CD4-positive, alpha-beta T cell treated with Interleukin-15 for 4 hours (primary cell): Measurements from ENCODE around the gene ECPAS.
"Not testable (repeated sequence)": the region's sequence is repeated elsewhere in the genome, so short reads cannot be mapped to it uniquely, and the experiment has no call there.

Experiments used
- DNase-seq: peaks from one replicate; pipeline ENCODE4 v3.0.0-alpha.2; 2020; ENCODE audit warnings: low spot score

The ECPAS gene

DNA sequence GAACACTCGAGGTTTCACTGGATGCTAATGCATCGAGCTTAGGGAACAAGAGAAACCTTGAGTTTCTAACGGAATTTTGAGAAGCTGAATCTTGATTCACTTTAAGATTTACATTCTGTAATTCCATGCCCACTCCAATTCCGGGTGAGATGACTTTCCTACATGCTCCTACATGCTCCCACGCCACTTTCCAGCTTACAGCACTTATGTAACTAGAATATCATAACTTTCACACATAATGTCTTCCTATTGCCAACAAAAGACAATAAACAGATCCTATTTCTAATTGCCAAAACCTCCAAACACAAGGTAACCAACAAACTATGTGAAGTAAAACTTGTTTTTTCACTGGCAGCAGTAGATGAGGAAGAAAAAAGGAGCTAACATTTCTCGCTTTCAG is 72.9 kb downstream of the ECPAS start:
- no peak for DNase-seq

DNA sequence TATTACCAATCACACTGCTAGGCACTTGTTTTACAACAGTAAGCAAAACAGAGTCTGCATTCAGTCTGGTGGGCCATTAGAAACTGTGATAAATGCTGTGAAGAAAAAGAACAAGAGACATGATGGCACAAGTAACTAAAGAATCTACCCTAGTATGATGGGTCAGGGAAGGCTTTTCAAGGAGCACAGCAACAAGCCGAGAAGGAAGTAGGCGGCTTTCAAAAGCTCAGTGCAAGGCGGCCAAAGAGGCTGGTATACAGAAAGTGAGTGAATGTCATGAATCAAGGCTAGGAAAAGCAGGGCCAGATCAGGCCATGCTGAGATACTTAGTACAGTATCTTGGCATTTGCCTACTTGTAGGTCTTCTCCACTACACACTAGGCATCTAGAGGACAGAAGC is 76.4 kb downstream of the ECPAS start:
- DNase-seq = no peak

DNA sequence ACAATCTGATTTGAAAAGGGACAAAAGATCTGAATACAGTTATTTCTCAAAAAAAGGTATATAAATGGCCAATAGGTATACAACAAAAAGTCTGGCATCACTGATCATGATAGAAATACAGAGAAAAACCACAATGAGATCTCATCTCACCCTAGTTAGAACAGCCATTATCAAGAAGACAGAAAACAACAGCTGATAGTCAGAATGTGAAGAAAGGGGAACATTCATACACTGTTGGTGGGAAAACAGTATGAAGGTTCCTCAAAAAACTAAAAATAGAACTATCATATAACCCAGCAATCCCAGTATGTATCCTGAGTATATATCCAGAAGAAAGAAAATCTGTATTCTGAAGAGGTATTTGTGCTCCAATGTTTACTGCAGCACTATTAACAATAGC is 78.5 kb downstream of the ECPAS start:
- DNase-seq = no peak

DNA sequence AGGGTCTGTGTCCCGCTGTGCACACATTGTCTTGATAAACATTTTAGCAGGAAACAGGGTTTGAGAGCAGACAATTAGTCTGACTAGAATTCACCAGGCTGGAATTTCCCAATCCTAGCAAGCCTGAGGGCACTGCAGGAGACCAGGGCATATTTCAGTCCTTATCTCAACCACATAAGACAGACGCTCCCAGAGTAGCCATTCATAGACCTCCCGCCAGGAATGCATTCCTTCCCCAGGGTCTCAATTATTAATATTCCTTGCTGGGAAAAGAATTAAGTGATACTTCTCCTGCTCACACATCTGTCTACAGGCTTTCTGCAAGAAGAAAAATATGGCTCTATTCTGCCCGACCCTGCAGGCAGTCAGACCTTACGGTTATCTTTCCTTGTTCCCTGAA is 82.7 kb downstream of the ECPAS start:
- DNase-seq = not testable (repeated sequence)

DNA sequence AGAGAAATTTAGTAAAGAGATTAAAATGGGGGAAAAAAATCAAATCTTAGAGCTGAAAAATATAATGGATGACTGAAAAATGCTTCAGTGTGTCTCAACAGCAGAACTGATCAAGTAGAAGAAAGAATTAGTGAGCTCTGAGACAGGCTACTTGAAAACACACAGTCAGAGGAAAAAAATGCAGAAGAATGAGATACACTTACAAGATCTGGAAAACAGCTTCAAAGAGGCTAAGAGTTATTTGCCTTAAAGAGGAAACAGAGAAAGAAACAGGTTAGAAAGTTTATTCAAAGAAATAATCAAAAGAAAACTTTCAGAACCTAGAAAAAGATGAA is 83.7 kb downstream of the ECPAS start:
- DNase-seq = no peak

DNA sequence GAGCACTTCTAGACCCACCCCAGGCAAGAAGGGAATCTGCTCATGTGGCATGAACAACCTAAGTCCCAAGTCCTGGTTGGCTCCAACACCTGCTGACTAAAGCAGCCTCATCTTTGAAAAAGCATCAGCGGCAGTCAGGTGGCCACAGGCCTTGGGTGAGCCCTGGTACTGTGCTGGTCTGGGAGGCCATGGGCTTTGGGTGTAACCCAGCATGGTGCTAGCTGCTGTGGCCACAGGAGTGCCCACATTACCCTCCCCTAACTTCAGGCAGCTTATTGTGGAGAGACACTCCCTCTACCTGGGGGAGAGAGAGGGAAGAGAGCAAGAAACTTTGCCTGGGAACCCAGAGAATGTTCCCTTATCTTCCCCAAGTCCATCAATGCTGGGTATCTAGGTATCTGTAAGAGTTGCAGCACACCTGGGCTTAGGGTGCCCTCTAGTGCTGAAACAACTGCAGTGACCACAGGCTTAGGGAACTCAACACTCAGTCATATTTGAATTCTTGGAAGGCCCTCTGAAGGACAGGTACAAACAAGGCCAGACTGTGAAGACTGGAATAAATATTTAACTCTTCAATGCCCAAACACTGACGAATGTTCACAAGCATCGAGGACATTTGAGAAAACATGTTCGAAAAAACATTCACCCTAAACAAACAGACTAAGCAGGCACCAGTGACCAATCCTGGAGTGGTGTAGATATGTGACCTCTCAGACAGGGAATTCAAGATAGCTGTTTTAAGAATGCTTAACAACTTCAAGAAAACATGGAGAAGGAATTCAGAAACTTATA is 84.2 kb downstream of the ECPAS start:
- DNase-seq = no peak

DNA sequence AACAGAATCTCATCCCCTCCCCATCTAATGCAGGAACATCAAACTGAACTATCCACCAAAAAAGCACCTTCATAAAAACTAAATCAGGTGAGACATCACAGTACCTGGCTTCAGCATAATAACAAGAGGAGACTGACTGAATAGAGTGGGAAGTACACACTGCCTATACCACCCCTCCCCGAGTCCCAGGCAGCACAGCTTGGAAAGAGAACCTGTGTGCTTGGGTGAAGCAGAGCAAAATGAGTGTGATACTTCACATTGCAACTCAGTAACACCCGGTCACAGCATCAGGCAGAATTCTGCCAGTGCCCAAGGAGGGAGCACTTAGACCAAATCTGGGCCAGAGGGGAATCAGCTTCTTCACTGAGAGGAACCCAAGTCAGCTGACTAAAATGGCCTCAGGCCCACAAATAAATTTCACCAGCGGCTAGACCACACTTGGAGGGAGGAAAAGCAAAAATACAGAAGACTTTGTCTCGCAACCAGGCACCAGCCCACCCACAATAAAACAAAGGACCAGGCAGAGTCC is 84.9 kb downstream of the ECPAS start:
- DNase-seq = no peak

DNA sequence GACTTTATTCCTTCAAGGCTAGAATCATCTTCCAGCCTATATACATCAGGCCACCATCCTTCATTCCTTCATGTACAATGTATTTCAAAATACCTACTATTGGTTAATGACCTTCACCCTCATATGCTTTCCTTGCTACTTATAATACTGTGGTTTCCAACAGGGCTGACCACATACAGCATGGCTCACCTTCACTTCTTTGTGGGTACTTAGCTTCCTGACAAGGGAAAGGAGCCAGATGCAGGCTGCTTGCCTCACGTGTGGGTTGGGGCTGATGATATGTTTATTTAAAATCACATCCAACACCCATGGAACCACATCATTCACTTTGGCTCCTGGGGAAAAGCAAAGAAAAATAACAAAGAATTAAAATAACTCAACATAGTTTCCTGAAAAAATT is 90.2 kb downstream of the ECPAS start:
- DNase-seq = no peak

DNA sequence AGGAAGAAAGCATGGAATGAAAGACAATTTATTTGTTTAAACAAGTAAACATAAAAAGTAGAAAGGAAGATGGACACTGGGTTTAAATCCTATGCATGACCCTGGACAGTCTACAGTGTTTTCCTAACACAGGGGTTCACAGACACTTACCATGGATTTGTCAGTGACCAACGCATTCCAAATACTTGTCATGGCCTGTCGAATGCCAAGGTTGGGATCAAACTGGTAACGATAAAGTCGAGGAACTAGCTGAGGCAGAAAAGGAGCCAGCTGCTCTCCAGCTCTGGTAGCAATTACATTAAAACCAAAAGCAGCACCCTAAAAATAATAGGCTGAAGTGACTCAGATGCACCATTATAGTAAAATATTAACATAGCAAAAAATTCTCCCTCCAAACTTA is 94.8 kb downstream of the ECPAS start:
- no peak for DNase-seq

DNA sequence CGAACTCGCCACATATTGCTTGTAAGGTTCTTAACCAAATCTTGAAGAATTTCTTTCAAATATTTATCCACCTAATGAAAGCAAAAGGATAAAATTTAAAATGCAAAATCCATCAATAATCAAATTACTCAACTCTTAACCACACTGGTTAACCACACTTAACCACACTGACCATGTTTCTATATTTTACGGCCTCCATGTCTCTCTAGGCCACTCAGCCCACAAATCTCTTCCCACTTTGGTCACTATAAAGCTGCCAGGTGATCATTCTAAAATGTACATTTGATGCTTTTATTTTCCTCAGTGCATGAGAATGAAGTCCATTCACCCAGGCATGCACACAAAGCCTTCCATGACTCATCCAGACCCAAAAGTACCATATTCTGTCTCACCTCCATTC is 97.8 kb downstream of the ECPAS start:
- no peak for DNase-seq

DNA sequence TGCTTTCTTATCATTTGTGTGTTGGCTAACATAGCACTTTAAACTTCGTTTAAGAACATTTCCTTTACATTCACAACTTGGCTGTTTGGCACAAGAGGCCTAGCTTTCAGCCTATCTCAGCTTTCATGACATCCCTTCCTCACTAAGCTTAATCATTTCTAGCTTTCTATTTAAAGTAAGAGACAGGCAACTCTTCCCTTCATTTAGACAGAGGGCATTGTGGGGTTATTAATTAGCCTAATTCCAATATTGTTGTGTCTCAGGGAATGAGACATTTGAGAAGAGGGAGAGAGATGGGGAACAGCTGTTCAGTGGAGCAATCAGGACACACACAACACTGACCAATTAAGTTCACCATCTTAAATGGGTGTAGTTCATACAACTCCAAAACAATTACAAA is 103.2 kb downstream of the ECPAS start:
- no peak for DNase-seq

DNA sequence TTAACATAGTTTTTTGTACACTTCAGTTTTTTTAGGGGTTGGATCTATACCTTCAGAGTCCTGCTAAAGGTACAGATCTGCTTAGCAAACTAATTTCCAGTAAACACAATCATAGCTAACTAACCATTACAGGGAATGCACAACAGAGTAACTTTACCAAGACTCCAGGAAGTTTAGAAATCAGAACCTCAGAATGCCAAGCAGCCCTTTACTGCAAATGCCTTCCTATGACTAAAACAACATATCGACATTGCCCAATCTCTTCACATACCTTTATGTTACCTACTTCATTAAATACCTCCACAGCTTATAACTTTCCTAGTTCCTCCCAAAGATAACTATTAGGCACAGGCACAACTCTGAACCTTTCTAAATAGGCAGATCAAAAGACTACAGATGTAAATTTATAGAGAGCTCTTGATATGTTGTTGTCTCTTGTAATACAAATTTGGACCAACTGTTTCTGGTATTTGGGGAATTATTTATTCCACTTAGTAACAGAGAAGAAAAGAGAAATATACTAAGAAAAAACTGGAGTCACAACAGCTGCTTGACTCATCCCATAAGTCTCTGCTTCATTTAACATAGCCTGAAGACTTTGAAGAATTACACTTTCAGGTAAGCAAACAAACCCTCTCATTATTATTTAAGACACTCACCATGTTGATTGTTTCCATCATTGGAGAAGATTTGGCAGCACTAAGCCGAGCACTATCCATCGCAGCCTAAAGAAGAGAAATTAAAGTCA is 108.2 kb downstream of the ECPAS start:
- DNase-seq = no peak

DNA sequence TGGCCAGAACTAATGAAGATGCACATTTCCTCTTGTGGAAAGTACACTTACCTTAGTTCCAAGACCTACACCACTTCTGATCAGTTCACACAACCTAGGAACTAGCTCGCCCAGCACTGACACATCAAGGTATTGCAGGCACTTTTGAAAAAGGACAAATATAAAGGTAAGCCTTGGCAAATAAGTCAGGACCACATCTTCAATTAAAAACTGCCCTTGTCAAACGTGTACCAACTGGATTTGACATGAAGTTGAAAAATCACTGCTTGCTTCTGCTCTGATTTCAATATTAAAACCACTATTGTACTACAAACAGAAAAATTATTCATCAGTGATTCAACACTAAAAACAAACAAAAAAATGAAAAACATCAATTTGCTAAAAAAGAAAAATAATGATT is 109.1 kb downstream of the ECPAS start:
- DNase-seq = no peak

DNA sequence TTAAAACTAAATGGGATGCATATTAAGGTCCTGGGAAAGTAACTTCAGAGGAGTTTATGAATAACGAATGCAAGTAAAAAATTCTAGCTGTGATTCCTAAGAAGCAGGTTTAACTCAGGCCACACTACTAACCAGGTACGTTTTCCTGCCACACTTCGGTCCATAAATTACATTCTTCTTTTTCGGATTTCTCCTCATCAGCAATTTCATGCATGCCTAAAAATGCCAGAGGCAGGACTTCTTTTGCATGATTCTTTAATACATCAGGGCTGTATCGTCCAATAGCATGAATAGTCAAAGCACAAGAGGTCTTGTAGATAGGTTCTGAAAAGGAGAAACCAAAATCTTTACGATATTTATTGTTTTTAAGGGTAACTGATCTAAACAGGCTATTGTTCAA is 111.9 kb downstream of the ECPAS start:
- DNase-seq = no peak

DNA sequence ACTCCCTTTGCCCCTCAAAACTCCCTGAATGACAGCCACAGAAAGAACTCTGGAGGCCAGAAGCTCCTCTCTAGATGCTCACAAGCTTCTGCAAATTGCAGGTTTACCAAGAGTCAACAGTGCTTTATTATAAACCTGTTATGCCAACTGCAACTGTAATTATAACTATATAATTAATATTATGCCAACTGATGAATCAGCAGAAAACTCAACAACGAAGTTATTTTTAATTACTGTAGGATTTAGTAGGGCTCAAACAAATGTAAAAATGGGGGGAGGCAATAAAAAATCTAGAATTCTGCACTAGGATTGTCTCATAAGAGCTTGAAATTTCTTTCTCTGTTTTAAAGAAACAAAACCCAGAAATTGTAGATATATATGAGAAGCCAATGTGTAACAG is 117.2 kb downstream of the ECPAS start:
- no peak for DNase-seq

DNA sequence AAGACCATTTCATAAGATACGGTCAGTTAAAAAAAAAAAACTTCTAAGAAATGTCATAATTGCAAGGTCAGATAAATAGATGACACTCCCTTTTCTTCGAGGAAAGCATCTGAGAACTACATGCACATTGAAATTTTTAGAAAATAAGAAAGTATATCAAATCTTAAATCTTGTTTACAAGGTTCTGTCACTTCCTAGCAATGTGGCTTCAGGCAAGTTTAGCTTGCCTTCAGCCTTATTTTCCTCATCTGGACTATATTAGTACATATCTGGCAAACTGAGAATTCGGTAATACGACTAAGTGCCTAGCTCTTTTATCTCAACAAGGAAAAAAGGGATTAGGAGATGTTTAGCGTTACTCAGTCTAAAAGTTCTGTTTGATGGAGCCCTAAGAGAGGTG is 121.7 kb downstream of the ECPAS start:
- DNase-seq = no peak

DNA sequence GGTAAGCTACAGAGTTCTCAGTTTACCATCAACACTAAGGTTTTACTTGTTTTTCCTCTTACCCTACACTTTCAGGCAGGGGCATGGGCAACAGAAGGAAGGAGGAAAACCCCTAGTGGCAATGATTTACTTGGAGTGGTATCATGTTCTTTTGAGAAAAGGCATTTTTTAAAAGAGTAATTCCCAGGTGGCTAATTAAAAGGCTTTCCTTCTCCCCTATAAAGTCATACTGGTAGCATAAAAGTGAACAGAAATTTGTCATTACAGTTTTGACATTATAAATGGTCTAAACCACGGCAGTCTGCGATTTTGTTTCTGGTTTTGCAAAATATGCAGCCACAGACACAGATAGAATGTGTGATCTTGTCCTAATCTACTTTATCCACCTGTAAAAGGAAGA is 123.3 kb downstream of the ECPAS start:
- no peak for DNase-seq

DNA sequence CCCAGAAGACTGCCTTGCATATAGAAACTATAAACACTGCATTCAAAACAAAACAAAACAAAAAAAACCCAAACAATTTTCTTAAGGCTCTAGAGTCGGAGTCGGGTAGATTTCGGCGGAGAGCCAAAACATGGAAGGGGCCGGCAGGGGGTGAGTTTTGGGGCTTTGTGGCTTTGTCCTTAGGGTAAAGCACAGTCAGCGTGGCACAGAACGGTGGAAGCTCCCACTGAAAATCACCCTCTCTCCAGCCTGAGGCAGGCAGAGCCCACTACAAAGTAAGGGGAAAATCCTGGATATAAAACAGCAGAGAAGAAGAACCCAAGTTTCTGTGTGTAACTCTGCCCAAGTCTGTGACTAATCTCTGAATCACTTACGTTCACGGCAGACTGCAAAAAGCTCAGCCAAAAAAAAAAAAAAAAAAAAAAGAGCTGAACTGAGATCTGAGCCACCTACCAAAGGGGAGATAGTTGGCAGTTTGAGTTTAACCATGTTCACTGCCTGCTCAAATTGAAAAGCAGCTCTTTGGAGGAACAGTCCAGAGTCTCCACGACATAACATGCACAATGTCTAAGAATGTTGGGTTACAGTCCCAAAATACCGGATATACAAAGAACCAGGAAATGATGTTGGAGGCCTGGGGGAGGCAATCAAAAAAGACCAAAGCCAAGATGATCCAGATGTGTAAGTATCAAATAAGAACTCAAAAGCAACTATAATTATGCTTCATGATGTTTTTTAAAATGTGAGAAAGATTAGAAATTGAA is 127.5 kb downstream of the ECPAS start:
- no peak for DNase-seq

DNA sequence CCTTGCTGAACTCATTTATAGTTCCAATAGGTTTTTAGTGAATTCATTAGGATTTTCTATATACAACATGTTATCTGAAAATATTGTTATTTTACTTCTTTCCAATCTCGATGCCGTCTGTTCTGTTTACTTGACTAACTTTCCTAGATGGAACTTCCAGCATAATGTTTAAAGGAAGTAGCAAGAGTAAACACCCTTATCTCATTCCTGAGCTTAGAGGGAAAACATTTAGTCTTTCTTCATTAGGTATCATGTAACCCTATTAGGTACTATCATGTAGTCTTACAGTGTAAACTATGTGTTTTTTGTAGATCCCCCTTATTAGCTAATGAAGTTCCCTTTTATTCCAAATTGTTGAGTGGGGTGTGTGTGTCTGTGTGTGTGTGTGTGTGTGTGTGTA is 131.6 kb downstream of the ECPAS start:
- DNase-seq = no peak

DNA sequence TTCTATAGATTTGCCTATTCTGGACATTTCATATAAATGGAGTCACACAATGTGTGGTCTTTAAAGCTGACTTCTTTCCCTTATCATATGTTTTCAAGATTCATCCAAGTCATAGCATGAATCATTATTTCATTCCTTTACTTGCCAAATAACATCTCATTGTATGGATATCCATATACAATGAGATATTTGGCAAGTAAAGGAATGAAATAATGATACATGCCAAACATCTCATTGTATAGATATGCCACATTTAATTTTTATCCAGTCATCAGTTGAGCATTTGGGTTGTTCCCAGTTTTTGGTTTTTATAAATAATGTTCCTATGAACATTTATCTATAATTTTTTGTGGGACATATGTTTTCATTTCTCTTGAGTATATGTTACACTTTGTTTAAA is 133.6 kb downstream of the ECPAS start:
- DNase-seq = no peak

DNA sequence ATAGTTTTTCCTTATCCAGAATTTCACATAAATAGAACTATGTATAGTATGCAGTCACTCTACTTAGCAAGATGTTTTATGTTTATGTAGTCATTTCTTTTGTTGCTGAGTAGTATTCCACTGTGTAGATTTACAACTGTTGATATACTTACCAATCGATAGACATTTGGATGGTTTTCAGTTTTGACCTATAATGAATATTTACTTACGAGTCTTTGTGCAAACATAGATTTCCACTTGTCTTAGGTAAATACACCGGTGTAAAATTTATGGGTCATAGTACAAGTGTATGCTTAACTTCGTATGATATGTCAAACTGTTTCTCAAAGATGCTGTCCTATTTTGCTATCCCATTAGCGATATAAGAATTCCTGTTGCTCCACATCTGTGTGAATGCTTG is 134.4 kb downstream of the ECPAS start:
- no peak for DNase-seq

DNA sequence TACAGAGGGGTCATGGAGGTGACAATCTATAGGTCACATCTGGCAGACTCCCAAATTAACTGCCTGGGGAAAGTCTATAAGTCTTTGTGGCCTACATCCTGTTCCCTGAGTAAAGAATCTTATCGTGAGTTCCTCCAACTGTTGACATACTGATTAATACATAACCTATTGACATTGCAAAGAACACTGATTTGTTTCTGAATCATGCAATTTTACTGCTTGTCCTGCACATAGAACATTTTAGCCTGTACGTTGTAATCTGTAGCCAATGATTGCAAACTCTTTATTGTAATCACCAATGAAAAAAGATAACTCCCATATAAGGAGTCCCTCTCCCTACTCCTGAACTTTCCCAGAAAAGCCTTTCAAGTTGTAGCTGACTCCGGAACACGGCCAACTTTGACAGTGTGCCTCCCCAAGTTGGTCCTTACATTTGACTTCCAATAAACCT is 135.3 kb downstream of the ECPAS start:
- DNase-seq = no peak

DNA sequence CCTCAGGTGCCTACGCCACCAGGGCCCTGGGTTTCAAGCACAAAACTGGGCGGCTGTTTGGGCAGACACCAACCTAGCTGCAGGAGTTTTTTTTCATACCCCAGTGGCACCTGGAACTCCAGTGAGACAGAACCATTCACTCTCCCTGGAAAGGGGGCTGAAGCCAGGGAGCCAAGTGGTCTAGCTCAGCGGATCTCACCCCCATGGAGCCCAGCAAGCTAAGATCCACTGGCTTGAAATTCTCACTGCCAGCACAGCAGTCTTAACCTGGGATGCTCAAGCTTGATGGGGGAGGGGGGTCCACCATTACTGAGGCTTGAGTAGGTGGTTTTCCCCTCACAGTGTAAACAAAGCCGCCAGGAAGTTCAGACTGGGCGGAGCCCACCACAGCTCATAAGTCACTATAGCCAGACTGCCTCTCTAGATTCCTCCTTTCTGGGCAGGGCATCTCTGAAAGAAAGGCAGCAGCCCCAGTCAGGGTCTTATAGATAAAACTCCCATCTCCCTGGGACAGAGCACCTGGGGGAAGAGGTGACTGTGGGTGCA is 149.8 kb downstream of the ECPAS start:
- DNase-seq = not testable (repeated sequence)
